Endodermal cell (in vitro differentiated cells): ENCODE data around the gene ATG4D. TPM values are rescaled to one million over a fixed set of nuclear protein-coding genes. Genes with fewer than 3 reads are reported as not detected.
"Not testable (repeated sequence)": the region's sequence is repeated elsewhere in the genome, so short reads cannot be mapped to it uniquely, and the experiment has no call there.

ENCODE experiments used
- DNase-seq: peaks from one replicate; pipeline ENCODE4 v3.0.0-alpha.2; 2017
- H3K27ac ChIP-seq: 2 replicates; pipeline ENCODE4 v1.5.1; 2013; ENCODE audit warnings: mild to moderate bottlenecking, low read depth, low read length, moderate library complexity
- H3K27me3 ChIP-seq: 2 replicates; pipeline ENCODE4 v1.6.1; 2013; ENCODE audit warnings: mild to moderate bottlenecking, low read length, moderate library complexity; ENCODE audit not compliant: insufficient read depth, control insufficient read depth, poor library complexity, severe bottlenecking
- H3K36me3 ChIP-seq: 2 replicates; pipeline ENCODE4 v1.7.0; 2013; ENCODE audit warnings: mild to moderate bottlenecking, low read length, moderate library complexity; ENCODE audit not compliant: control insufficient read depth, insufficient read depth
- H3K4me1 ChIP-seq: one replicate; pipeline ENCODE4 v1.7.0; 2013; ENCODE audit warnings: low read length; ENCODE audit not compliant: control insufficient read depth, insufficient read depth
- H3K4me3 ChIP-seq: 2 replicates; pipeline ENCODE4 v1.5.1; 2013; ENCODE audit warnings: mild to moderate bottlenecking, low read length, moderate library complexity
- H3K9ac ChIP-seq: 2 replicates; pipeline ENCODE4 v1.6.1; 2013; ENCODE audit warnings: mild to moderate bottlenecking, low read length, moderate library complexity; ENCODE audit not compliant: poor library complexity, severe bottlenecking; ENCODE audit errors: extremely low read depth
- H3K9me3 ChIP-seq: 2 replicates; pipeline ENCODE4 v1.6.1; 2013; ENCODE audit warnings: mild to moderate bottlenecking, low read length, moderate library complexity; ENCODE audit not compliant: control insufficient read depth
- H3K27ac Mint-ChIP-seq: 2 replicates; pipeline ENCODE4 v1.8.0; 2020; ENCODE audit warnings: mixed read lengths
- H3K27me3 Mint-ChIP-seq: 2 replicates; pipeline ENCODE4 v1.8.0; 2021; ENCODE audit warnings: mild to moderate bottlenecking, mixed read lengths; ENCODE audit not compliant: insufficient read depth
- H3K36me3 Mint-ChIP-seq: 2 replicates; pipeline ENCODE4 v1.8.0; 2020; ENCODE audit warnings: low read depth, mixed read lengths
- H3K4me1 Mint-ChIP-seq: 2 replicates; pipeline ENCODE4 v1.8.0; 2020; ENCODE audit warnings: mixed read lengths
- H3K4me3 Mint-ChIP-seq: 2 replicates; pipeline ENCODE4 v1.8.0; 2020; ENCODE audit warnings: mild to moderate bottlenecking, moderate library complexity, mixed read lengths
- H3K9me3 Mint-ChIP-seq: 2 replicates; pipeline ENCODE4 v1.8.0; 2020; ENCODE audit warnings: mild to moderate bottlenecking, mixed read lengths
- CTCF ChIP-seq: fragments of 200-600 bp; sonication (generic); conservative IDR thresholded peaks from 2 replicates; pipeline ENCODE4 v1.5.0; 2021; ENCODE audit warnings: antibody characterized with exemption, mild to moderate bottlenecking
- WGBS, 2 experiments: methylation state at CpG; one replicate each; pipeline versions ENCODE4 v1.1.5 to v1.1.7; 2013; ENCODE audit warnings: missing lambda C conversion rate in 2 of 2, mixed read lengths in 1 of 2; ENCODE audit not compliant: insufficient coverage in 1 of 2, insufficient read length in 1 of 2; 5-methylcytosine and 5-hydroxymethylcytosine counted together
- total RNA-seq, 2 donors: library from RNA; stranded (reverse); fragmentation: NEBNext Ultra II Directional in 1 of 2; extraction: Animal tissue kit (Norgen Biotek cat#: 25700) in 1 of 2; gene quantifications; 2 replicates in 1 of 2; 3 replicates in 1 of 2; pipeline ENCODE4 v1.2.1, GENCODE V29; 2021

The ATG4D gene
- total RNA-seq, 2 donors from 2014 or later = 37.9 to 44.8 TPM

- Mint-ChIP-seq H3K9me3 (no peaks in the 10 kb centered on the region), H3K4me1 (no peaks in the 10 kb centered on the region), H3K36me3 (no peaks in the 10 kb centered on the region), H3K4me3 (no peak overlapping the region), H3K27ac (no peak overlapping the region), H3K27me3 (peaks cover 13% of the 10 kb centered on the region)
- 83 to 90% methylated on average over 12 to 20 of the region's 20 CpGs for WGBS, 2 experiments
- TF ChIP-seq CTCF = no peak
- Histone ChIP-seq H3K27me3 (no peaks in the 10 kb centered on the region), H3K9me3 (no peaks in the 10 kb centered on the region), H3K4me3 (no peak overlapping the region), H3K27ac (no peak overlapping the region), H3K36me3 (no peaks in the 10 kb centered on the region), H3K9ac (no peak overlapping the region), H3K4me1 (no peaks in the 10 kb centered on the region)
- no peak for DNase-seq
Observed at GRCh38 chr19:10538204-10538983, 5.3 kb upstream of the ATG4D start.

- not testable (repeated sequence) for H3K4me1 ChIP-seq, H3K27ac Mint-ChIP-seq, H3K9me3 ChIP-seq, H3K4me3 Mint-ChIP-seq, H3K4me3 ChIP-seq, H3K9ac ChIP-seq, H3K27me3 ChIP-seq, DNase-seq, H3K36me3 Mint-ChIP-seq, H3K4me1 Mint-ChIP-seq, H3K27ac ChIP-seq, H3K36me3 ChIP-seq, H3K9me3 Mint-ChIP-seq
- H3K27me3 Mint-ChIP-seq = peaks cover 13% of the 10 kb centered on the region
- WGBS, 2 experiments = 83 to 91% methylated on average over 6 to 9 of the region's 9 CpGs
Observed at GRCh38 chr19:10539016-10539415, 4.7 kb upstream of the ATG4D start.

GRCh38 chr19:10543059-10543419 is 665 bp upstream of the ATG4D start:
- Mint-ChIP-seq H3K36me3 (peaks cover 7% of the 10 kb centered on the region), H3K4me3 (peak overlapping the region; percentile 81), H3K9me3 (no peaks in the 10 kb centered on the region), H3K27me3 (peaks cover 10% of the 10 kb centered on the region), H3K4me1 (no peaks in the 10 kb centered on the region), H3K27ac (no peak overlapping the region)
- Histone ChIP-seq H3K36me3 (peaks cover 4% of the 10 kb centered on the region), H3K27me3 (no peaks in the 10 kb centered on the region), H3K27ac (no peak overlapping the region), H3K9me3 (no peaks in the 10 kb centered on the region), H3K4me1 (no peaks in the 10 kb centered on the region), H3K9ac (no peak overlapping the region), H3K4me3 (peak overlapping the region; percentile 85)
- WGBS, 2 experiments = 80 to 82% methylated on average over 7 to 8 of the region's 8 CpGs
- no peak for DNase-seq
- TF ChIP-seq CTCF = no peak
